ENCODE measurements around the gene PRPH2. TPM values are rescaled to one million over a fixed set of nuclear protein-coding genes. Genes with fewer than 3 reads are reported as not detected.
"Not testable (repeated sequence)": the region's sequence is repeated elsewhere in the genome, so short reads cannot be mapped to it uniquely, and the experiment has no call there.

PRPH2 gene
- total RNA-seq, 6 donors from 2014 or later, result 0.59 to 4.2 (median 0.76) TPM; not detected in 1

- Histone ChIP-seq H3K36me3 (no peaks in the 10 kb centered on the region), H3K27ac (no peak overlapping the region), H3K4me3 (no peak overlapping the region), H3K9me3 (peaks cover 0 to 5% (median 0%) of the 10 kb centered on the region in 4 donors), H3K27me3 (no peaks in the 10 kb centered on the region), H3K4me1 (no peaks in the 10 kb centered on the region)
- 92% methylated on average over 11 of the region's 11 CpGs; no CpG with 5 or more reads in 1 of the 2 donors for WGBS, 2 donors
- DNase-seq (no peak), ATAC-seq (ENCODE audit: low FRiP score in 2 of 2) (no peak)
- TF ChIP-seq POLR2AphosphoS5 (IDR thresholded peaks at IDR 0.05) (no peak), EP300 (IDR thresholded peaks at IDR 0.05) (no peak), CTCF (IDR thresholded peaks at IDR 0.05) (no peak), POLR2A (IDR thresholded peaks at IDR 0.05) (no peak)
Measured at GRCh38 chr6:42708096-42708495, 14.3 kb downstream of the PRPH2 start.

- Histone ChIP-seq H3K27me3 (no peaks in the 10 kb centered on the region), H3K4me3 (no peak overlapping the region), H3K36me3 (no peaks in the 10 kb centered on the region), H3K4me1 (no peaks in the 10 kb centered on the region), H3K9me3 (peaks cover 0 to 5% (median 0%) of the 10 kb centered on the region in 4 donors), H3K27ac (no peak overlapping the region)
- WGBS, 2 donors, result 96 to 98% methylated on average over 6 to 7 of the region's 7 CpGs
- DNase-seq, result no peak
- ATAC-seq (ENCODE audit: low FRiP score in 2 of 2), result no peak
- TF ChIP-seq POLR2A (IDR thresholded peaks at IDR 0.05), result no peak
- no peak for TF ChIP-seq CTCF (IDR thresholded peaks at IDR 0.05)
- no peak for TF ChIP-seq POLR2AphosphoS5 (IDR thresholded peaks at IDR 0.05)
- no peak for TF ChIP-seq EP300 (IDR thresholded peaks at IDR 0.05)
Measured at GRCh38 chr6:42707595-42707994, 14.8 kb downstream of the PRPH2 start.

- Histone ChIP-seq H3K9me3 (no peaks in the 10 kb centered on the region), H3K36me3 (no peaks in the 10 kb centered on the region), H3K27me3 (no peaks in the 10 kb centered on the region), H3K4me1 (no peaks in the 10 kb centered on the region), H3K4me3 (no peak overlapping the region), H3K27ac (no peak overlapping the region)
- 73 to 100% methylated on average over 2 to 3 of the region's 4 CpGs for WGBS, 2 donors
- TF ChIP-seq POLR2AphosphoS5 (IDR thresholded peaks at IDR 0.05), result no peak
- no peak for TF ChIP-seq CTCF (IDR thresholded peaks at IDR 0.05)
- TF ChIP-seq POLR2A (IDR thresholded peaks at IDR 0.05), result no peak
- TF ChIP-seq EP300 (IDR thresholded peaks at IDR 0.05), result no peak
- ATAC-seq (ENCODE audit: low FRiP score in 2 of 2) (no peak), DNase-seq (no peak)
Measured at GRCh38 chr6:42704937-42705374, 17.4 kb downstream of the PRPH2 start.

- no peak for DNase-seq
- no peaks in the 10 kb centered on the region for H3K36me3 ChIP-seq
- WGBS, 2 donors, result 43 to 73% methylated on average over 21 to 22 of the region's 24 CpGs
- no peaks in the 10 kb centered on the region for H3K4me1 ChIP-seq
- H3K27ac ChIP-seq, result no peak overlapping the region
- TF ChIP-seq CTCF (IDR thresholded peaks at IDR 0.05) (no peak), POLR2A (IDR thresholded peaks at IDR 0.05) (no peak), POLR2AphosphoS5 (IDR thresholded peaks at IDR 0.05) (no peak), EP300 (IDR thresholded peaks at IDR 0.05) (no peak)
- no peaks in the 10 kb centered on the region for H3K27me3 ChIP-seq
- peak overlapping the region in 1 of 4 donors; percentile 15 for H3K4me3 ChIP-seq
- H3K9me3 ChIP-seq, result no peaks in the 10 kb centered on the region
- peak in 1 of 2 donors; percentile 53 for ATAC-seq (ENCODE audit: low FRiP score in 2 of 2)
Measured at GRCh38 chr6:42704251-42704936, 18.0 kb downstream of the PRPH2 start.

- H3K4me3 ChIP-seq; H3K27ac ChIP-seq; H3K27me3 ChIP-seq; H3K9me3 ChIP-seq; H3K36me3 ChIP-seq; DNase-seq; H3K4me1 ChIP-seq; ATAC-seq (ENCODE audit: low FRiP score in 2 of 2): not testable (repeated sequence)
- whole genome bisulfite sequencing, 2 donors, result 96 to 98% methylated on average over 3 of the region's 3 CpGs
Measured at GRCh38 chr6:42702786-42703185, 19.6 kb downstream of the PRPH2 start.

Data from upper lobe of left lung (tissue), 6 donors.